ENCODE data around the gene TIMM44. TPM values are rescaled to one million over a fixed set of nuclear protein-coding genes. Genes with fewer than 3 reads are reported as not detected.

Gene TIMM44, protein sequence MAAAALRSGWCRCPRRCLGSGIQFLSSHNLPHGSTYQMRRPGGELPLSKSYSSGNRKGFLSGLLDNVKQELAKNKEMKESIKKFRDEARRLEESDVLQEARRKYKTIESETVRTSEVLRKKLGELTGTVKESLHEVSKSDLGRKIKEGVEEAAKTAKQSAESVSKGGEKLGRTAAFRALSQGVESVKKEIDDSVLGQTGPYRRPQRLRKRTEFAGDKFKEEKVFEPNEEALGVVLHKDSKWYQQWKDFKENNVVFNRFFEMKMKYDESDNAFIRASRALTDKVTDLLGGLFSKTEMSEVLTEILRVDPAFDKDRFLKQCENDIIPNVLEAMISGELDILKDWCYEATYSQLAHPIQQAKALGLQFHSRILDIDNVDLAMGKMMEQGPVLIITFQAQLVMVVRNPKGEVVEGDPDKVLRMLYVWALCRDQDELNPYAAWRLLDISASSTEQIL
- total RNA-seq (2014; rRNA removed; shearing (Covaris generic)) = 55.5 and 71.6 TPM in 2 replicates

DNA sequence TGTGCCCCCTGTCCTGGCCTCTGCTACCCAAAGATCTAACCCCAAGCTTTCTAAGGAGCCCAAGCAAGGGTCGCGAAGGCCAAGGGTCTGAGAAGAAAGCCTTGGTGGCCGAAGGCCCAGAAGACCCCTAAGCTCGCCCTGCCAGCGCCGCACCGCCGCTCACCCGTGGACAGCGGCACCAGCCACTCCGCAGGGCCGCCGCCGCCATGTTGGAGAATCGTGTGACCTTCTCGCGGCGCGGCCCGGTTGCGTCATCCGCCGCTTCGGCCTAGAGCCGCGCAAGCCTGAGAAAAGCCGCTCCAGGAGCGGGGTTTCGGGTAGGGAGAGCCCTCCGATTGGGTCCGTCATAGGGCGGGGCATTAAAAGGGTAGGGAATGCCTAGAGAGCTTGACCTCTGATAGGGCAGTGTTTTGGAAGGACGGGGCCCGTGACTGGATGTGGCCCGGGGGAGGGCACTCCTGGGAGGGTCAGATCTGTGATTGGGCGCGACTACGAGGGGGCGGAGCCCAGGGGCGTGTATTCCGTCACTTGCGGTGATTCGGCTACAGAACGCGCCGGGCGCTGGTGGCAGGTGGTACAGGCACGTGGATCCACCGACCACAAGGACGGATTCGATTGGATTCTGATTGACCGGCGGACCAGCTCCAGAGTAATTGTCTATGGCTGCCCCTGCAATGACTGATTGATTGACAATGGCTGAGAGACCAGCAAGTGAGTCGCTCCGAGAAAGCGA is at the start of gene TIMM44:
Gene TIMM44, minus strand, starts transcription at position 223 of the 733 bp plus-strand sequence. Its CDS starts 15 bp downstream, at position 208.
- peak; percentile 94 for DNase-seq (ENCODE audit: low spot score)

DNA sequence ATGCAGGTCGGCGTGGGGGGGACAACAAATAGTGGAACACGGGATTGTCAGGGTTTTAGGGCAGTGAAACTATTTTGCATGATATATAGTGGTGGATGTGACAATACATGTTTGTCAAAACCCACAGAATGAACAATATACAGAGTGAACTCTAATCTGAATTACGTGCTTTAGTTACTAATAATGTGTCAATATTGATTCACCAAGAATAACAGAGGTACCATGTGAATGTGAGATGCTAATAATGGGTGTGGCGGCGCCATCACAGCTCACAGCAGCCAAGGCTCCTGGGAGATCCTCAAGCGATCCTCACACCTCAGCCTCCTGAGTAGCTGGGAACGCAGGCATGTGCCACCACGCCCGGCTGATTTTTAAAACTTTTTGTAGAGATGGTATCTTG is 49.1 kb upstream of the TIMM44 start:
- DNase-seq (ENCODE audit: low spot score) = no peak

DNA sequence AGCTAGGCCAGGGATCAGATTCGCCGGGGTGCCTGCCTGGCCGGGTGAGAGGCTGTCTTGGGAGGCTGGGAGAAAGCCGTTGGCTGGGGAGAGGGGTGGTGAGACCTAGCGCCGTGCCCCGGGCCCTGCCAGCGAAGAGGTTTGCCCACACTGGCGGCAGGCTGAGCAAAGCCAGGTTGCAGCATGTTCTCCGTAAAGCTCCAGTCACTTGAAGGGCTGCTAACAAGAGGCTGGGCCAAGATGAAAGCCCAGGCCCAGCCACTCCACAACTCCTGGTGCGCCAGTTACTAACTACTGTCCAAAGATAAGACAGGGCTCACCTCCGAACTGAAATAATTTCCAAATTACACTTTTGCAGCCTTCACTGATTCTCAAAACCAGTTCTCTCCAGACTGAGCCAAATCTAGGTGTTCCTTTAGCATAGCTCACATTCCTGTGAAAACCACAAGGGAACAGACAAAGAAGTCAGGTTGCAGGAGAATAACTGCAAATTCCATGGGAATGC is 45.7 kb upstream of the TIMM44 start:
- no peak for DNase-seq (ENCODE audit: low spot score)

DNA sequence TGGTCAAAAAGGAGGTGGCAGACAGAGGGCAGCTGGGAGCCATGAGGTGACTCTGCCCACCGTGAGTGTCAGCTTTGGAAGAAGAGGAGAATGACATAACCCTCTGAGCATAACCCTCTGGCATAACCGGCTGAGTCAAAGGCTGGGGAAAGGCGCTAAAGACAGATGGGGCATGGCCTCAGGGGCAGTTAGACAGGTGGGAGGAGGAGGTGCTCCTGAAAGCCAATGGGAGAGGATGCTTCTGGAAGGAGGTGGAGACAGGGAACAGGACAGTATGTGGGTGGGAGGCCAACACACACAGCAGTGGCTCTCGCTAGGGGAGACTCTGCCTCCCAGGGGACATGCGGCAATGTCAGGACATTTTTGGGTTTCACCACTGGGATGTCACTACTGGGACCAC is 44.8 kb upstream of the TIMM44 start:
- DNase-seq (ENCODE audit: low spot score) = no peak

DNA sequence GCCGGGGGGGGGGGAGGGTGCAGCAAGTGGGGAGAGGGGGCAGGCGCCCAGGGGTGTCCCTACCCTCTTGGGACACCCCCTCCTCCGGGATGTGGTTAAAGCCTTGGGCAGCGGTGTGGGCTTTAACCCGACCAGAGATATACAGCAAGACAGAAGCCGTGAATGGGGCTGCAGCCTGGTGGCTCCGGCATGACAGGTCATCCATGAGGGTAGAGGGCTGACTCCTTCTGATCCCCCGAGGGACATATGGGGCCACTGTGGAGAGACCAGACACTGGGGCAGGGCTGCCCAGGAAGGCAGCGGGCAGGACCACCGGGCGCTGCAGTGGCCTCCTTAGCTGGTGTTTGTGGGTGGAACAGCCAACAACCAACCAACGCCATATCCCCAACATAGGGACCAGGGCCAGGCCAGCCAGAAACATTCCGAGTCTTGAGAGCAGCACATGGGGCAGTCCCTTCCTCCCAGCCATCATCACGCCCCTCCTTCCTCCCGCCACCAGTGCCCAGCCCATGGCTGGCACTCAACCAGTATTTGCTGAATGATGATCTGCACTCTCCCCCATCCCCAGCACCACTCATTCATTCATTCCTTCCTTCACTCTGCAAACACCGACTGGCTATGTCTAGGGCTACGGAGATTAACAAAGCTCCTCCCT is 43.8 kb upstream of the TIMM44 start:
- DNase-seq (ENCODE audit: low spot score) = no peak

DNA sequence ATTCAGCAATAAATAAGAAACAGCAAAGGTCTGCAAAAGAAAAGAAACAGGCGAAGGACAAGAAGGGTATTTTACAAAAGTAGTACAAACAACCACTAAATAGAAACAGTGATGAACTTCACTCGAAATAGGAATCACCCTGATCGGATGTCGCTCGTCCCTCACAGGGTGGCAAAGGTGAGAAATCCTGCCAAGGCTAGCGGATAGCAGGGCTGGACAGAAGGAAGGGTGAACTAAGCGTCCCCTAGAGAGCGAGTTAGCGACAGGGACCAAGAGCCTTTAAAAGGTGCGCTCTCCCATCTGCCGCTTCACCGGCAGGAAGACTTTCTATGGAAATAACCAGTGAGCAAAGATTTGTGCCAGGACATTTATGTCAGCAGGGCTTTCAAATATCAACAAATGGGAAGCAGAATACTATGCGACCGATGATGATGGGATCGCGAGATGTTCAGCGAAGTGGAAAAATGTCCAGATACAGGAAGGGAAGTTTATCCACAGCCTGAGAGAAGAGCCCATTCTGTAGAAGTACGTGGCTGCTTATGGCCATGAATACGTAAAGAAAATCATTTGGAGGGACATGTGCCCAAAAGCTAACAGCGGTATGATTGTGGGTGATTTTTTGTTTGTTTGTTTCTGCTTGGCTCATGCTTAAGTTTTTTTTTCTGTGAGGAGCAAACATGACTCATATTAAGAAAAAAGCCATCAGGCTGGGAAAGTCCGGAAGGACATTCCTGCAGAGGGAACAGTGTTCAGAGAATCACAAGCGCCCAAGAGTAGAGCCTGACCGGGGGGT is 43.1 kb upstream of the TIMM44 start:
- DNase-seq (ENCODE audit: low spot score) = no peak

DNA sequence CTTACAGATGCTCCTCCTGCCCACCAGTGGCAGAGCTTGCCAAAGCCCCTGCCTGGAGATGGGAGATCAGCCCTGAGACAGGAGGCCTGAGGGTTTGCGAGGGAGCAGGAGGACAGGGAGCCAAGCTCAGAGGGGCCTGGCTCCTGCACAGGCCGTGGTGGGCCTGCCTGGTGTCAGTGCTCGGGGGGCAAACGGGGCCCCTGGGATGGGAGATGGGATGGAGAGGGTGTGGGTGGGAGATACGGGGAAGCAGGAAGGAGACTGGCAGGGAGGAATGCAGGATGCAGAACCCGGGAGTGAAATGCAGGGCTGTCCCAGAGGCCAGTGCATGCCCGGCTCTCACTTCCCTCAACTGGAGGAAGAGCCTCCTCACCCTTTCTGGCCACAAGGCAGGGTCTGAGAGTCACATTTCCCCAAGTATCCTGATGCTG is 42.0 kb upstream of the TIMM44 start:
- DNase-seq (ENCODE audit: low spot score) = no peak

DNA sequence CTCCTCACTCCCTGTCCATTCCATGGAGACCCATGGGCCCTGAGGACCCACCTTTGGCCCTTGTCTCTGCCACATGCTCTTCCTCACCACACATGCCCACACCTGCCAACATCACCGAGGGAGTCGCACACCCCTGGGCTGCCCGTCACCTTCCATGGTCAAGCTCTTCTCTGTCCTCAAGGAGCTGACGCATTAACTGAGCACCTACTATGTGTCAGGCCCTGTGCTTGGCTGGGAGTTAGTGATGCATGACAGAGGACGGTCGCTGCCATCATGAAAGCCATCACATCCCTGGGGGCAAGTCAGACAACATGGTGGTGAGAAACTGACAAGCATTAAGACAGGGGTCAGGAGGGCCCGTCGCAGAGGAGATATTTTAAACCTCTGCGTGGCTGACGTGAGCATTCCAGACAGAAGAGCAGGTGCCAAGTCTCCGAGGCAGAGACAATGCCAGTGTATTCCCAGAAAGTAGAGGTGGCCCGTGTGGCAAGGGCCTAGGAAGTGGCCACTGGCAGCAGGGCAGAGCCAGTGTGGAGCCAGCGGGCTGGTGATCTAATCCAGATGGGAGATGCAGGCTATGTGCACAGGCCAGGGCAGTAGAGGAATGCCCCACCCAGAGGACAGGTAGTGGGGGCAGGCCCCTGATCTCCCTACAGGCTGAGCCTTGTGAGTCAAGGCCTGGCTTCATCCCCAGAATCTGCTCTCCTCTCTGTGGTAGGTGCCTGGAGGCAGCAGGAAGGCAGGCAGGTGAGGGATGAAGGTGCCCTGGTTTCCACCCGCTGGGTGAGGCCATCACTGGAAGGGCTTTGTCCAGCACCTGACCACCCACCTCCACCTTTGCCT is 40.8 kb upstream of the TIMM44 start:
- no peak for DNase-seq (ENCODE audit: low spot score)

DNA sequence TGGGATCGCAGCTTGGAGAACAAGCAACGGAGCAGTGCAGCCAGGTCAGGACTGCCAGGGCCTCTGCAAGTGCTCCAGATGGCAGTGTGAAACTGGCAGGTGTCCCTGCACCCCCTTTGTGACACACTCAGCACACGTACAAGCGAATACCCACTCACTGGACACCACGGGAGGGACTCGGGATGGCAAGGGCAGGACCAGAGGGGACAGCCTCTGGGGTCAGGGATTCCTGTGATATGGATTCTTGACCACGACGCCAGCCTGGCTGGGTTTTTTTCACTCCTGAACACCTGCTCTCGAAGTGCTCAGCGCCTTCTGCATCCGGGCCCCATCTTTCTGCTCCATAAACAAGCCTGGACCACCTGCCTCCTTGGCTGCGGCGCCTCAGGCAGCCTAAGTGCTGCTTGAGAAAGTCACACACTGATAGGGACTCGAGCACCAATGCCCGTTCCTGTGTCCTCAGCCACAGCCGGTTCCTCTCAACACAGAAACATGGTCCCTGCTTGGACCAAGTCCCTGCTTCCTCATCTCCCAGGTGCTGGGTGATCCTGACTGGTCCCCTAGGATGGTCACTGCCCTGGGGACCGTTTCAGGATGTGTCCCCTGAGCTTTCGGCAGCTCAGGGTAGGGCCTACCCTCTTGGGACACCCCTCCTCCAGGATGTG is 40.0 kb upstream of the TIMM44 start:
- DNase-seq (ENCODE audit: low spot score) = no peak

DNA sequence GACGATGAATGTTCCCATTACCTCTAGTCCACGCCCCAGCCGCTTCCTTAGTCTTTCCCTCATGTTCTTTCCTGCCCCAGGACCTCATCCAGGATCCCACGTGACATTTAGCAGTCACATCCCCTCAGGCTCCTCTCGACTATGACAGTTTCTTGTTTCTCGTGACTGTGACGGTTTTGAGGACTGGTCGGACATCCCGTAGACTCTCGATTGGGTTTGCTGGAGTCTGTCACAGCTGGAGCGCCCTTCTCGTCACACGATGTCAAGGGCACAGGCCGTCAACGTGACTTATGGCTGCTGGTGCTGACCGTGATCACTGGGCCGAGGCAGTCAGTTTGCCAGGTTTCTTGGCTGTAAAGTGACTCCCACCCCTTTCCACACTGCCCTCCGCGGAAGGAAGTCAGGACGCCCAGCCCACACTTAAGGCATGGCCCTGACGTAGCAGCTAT is 39.2 kb upstream of the TIMM44 start:
- no peak for DNase-seq (ENCODE audit: low spot score)

DNA sequence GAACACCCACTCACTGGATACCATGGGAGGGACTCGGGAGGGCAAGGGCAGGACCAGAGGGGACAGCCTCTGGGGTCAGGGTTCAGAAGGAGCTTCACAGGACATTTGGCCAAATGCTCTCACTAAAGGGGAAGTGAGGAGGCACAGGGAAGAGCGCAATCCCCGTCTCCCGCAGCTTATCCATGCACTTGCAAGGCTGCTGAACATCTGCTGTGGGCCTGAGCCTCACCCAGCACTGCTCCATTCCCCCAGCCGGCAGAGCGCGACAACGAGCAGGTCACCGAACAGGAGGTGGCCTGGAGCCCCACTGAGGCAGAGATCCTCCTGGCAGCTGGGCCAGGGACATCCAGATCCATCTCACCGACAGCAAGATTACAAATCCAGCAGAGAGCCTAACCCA is 38.6 kb upstream of the TIMM44 start:
- no peak for DNase-seq (ENCODE audit: low spot score)

DNA sequence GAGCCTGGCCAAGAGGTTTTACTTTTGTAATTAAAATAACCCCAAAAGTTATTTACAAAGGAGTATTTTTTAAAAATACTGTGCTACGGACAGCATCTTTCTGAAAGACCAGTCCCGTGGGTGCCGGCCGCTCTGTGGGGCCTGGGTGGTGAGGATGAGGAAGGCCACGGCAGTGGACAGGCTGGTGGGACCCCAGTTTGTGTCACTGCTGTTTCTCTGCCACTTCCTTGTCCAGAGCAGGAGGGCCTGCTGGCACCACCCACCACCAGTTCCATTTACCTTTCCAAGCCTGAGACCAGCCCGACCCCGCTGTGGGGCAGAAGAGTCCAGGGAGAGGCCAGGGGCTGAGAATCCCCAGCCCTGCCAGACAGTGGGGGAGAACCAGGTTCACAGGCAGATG is 38.2 kb upstream of the TIMM44 start:
- DNase-seq (ENCODE audit: low spot score) = no peak

DNA sequence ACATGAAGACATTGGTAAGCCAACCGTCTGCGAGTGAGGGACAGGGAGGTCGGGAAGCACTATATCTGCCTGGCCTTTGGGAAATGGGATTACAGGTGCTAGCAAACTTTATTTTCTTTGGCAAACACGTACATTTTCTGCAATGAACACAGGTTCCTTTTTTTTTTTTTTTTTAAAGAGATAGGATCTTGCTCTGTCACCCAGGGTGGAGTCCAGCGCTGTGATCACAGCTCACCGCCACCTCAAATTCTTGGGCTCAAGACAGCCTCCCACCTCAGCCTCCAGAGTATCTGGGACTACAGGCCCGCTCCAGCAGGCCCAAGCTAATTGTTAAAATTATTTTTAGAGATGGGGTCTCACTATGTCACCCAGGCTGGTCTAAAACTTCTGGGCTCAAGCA is 37.7 kb upstream of the TIMM44 start:
- DNase-seq (ENCODE audit: low spot score) = no peak

DNA sequence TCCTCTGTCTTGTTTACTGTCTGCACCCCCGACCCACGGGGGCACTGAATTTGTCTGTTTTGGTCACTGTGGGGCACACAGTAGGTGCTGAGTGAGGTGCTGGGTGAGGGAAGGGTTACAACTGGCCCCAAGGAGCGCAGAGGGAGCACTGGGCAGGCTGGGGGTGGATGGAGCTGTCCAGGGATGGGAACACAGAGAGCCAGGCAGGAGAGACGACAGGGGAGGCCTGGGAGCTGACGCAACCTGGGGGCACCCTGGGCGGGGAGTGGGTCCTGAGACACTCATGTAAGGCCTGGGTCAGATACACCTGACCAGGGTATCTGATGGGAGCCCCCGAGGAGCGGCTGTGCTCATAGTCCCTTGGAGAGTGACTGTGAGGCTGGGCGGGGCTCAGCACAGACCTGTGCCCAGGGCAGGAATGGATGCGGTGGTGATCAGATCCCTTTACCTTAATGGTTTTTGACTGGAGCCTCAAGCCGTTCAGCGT is 37.2 kb upstream of the TIMM44 start:
- no peak for DNase-seq (ENCODE audit: low spot score)

DNA sequence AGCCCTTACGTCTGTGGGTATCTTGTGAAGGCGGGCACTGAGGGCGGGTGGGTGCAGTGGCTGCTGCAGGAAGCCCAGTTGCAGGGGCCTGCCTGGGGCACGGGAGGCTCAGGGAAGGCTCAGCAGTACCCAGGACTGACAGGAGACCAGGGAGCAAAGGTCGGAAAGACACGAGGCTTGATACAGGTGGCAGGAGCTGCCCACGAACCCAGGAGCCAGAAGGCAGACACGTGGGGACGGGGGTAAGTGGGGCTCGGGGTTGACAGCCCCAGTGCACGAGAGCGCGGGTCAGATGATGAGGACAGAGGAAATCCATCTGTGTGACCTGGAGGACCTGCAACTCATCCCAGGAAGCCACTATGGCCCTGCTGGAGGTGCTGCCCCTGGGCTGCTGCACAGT is 36.7 kb upstream of the TIMM44 start:
- no peak for DNase-seq (ENCODE audit: low spot score)

DNA sequence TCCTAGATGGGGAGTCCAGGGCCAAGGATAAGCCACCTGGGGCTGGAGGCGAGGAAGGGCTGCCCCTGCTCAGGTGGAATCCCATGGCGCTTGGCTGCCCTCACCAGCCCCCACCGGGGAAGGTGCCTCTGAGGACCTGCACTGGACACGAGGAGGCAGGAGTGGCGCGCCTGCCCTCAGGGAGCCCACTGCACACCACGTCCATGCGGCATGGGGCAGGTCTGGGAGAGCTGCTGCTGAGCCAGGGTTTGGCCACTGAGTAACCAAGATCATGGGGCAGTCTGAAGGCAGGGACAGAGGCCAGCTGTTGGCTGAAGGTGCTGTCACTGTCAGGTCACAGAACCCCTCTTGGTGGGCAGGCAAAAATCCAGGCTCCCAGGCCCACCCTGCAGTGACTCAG is 36.1 kb upstream of the TIMM44 start:
- no peak for DNase-seq (ENCODE audit: low spot score)

DNA sequence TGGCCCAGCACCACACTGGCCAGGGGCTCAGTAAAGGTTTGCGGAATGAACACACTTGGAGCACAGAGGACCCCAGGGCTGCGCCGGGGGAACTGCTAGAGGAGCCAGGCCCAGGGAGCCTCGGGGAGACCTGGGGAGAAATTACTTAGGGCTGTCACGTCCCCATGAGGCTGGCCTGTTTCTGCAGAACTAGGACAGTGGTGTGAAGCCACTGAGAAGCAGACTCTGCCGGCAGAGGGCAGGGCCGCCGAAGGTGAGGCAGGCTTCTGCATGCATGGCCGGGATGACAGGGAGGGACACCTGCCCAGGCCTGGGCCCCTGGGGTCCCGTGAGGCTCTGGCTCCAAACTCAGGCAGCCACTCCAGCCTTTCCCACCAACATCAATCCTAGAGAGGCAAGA is 35.5 kb upstream of the TIMM44 start:
- no peak for DNase-seq (ENCODE audit: low spot score)

DNA sequence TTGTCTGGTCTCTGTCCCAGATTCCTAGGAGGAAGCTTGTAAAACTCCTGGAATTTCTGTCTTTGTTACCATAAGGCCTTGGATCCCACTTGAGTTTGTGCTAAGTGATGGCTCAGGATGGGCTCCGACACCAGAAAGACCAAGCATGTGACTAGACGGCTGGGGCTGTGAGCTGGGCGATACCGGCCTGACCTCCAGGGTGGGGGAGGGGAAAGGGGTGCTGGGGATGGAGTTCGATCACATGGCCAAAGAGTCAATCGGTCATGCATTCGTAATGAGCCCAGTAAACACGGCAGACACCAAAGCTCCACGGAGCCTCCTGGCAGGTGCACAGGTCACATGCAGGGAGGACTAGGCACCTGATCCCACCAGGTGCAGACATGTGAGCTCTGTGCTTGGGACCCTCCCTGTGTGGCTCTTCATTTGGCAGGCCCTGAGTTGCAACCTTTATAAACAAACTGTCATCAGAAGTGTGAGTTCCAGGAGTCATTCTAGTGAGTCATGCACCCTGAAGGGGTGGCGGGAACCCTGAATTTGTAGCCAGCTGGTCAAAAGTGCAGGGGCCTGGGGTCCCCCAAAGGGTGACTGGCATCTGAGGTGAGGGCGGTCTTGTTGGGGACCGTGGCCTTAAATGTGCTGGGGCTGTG is 34.8 kb upstream of the TIMM44 start:
- DNase-seq (ENCODE audit: low spot score) = no peak

DNA sequence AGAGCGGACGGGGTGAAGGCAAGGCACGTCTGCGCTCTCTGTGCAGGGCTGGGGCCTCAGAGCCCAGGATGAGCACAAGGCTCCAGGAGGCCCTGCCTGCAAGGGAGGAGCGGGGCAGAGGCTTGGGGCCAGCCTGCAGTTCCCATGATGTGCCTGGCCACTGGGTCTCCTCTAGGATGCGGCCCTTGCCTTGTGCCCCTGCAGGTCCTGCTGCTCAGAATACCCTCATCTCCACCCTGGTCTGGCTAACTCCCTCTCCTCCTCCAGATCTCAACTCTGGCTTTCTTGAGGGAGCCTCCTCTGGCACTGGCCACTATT is 34.2 kb upstream of the TIMM44 start:
- no peak for DNase-seq (ENCODE audit: low spot score)
